ENCODE results near the gene MCRIP2. TPM values are rescaled to one million over a fixed set of nuclear protein-coding genes. Genes with fewer than 3 reads are reported as not detected.

MCRIP2 gene
- total and polyA plus RNA-seq, 2 of the 8 experiments (the other 6 are each of a cell fraction or from before 2014, with no cell fraction given) = 45.4 to 75.5 TPM

DNA sequence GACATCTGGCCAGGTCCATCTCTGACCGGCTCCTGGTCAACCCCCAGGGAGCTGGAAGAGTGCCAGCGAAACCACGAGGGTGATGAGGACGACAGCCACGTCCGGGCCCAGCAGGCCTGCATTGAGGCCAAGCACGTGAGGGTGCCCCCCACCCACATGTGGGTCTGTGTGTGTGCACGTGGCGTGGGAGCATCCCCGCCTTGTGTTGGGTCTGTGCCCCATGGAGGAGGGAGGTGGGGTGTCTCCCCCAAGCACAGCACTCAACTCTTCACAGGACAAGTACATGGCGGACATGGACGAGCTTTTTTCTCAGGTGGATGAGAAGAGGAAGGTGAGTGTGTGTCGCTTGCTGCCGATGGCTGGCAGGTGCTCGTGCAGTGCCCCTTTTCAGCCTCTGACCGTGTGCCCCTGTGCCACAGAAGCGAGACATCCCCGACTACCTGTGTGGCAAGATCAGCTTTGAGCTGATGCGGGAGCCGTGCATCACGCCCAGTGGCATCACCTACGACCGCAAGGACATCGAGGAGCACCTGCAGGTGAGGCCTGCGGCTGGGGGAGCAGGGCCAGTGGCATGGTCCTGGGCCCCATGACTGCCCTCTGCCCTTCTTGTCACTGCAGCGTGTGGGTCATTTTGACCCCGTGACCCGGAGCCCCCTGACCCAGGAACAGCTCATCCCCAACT, 40.3 kb downstream of the MCRIP2 start (continued):
- TF ChIP-seq, protein P1, sequence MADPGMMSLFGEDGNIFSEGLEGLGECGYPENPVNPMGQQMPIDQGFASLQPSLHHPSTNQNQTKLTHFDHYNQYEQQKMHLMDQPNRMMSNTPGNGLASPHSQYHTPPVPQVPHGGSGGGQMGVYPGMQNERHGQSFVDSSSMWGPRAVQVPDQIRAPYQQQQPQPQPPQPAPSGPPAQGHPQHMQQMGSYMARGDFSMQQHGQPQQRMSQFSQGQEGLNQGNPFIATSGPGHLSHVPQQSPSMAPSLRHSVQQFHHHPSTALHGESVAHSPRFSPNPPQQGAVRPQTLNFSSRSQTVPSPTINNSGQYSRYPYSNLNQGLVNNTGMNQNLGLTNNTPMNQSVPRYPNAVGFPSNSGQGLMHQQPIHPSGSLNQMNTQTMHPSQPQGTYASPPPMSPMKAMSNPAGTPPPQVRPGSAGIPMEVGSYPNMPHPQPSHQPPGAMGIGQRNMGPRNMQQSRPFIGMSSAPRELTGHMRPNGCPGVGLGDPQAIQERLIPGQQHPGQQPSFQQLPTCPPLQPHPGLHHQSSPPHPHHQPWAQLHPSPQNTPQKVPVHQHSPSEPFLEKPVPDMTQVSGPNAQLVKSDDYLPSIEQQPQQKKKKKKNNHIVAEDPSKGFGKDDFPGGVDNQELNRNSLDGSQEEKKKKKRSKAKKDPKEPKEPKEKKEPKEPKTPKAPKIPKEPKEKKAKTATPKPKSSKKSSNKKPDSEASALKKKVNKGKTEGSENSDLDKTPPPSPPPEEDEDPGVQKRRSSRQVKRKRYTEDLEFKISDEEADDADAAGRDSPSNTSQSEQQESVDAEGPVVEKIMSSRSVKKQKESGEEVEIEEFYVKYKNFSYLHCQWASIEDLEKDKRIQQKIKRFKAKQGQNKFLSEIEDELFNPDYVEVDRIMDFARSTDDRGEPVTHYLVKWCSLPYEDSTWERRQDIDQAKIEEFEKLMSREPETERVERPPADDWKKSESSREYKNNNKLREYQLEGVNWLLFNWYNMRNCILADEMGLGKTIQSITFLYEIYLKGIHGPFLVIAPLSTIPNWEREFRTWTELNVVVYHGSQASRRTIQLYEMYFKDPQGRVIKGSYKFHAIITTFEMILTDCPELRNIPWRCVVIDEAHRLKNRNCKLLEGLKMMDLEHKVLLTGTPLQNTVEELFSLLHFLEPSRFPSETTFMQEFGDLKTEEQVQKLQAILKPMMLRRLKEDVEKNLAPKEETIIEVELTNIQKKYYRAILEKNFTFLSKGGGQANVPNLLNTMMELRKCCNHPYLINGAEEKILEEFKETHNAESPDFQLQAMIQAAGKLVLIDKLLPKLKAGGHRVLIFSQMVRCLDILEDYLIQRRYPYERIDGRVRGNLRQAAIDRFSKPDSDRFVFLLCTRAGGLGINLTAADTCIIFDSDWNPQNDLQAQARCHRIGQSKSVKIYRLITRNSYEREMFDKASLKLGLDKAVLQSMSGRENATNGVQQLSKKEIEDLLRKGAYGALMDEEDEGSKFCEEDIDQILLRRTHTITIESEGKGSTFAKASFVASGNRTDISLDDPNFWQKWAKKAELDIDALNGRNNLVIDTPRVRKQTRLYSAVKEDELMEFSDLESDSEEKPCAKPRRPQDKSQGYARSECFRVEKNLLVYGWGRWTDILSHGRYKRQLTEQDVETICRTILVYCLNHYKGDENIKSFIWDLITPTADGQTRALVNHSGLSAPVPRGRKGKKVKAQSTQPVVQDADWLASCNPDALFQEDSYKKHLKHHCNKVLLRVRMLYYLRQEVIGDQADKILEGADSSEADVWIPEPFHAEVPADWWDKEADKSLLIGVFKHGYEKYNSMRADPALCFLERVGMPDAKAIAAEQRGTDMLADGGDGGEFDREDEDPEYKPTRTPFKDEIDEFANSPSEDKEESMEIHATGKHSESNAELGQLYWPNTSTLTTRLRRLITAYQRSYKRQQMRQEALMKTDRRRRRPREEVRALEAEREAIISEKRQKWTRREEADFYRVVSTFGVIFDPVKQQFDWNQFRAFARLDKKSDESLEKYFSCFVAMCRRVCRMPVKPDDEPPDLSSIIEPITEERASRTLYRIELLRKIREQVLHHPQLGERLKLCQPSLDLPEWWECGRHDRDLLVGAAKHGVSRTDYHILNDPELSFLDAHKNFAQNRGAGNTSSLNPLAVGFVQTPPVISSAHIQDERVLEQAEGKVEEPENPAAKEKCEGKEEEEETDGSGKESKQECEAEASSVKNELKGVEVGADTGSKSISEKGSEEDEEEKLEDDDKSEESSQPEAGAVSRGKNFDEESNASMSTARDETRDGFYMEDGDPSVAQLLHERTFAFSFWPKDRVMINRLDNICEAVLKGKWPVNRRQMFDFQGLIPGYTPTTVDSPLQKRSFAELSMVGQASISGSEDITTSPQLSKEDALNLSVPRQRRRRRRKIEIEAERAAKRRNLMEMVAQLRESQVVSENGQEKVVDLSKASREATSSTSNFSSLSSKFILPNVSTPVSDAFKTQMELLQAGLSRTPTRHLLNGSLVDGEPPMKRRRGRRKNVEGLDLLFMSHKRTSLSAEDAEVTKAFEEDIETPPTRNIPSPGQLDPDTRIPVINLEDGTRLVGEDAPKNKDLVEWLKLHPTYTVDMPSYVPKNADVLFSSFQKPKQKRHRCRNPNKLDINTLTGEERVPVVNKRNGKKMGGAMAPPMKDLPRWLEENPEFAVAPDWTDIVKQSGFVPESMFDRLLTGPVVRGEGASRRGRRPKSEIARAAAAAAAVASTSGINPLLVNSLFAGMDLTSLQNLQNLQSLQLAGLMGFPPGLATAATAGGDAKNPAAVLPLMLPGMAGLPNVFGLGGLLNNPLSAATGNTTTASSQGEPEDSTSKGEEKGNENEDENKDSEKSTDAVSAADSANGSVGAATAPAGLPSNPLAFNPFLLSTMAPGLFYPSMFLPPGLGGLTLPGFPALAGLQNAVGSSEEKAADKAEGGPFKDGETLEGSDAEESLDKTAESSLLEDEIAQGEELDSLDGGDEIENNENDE (IDR thresholded peaks at IDR 0.05; ENCODE audit: insufficient replicate concordance, low read length) = no peak
- TF ChIP-seq SP4 (IDR thresholded peaks at IDR 0.05; ENCODE audit: low read length) (no peak), EP300 (IDR thresholded peaks at IDR 0.05; ENCODE audit: borderline replicate concordance in 1 of 2, low read depth in 2 of 2, low read length in 2 of 2) (no peak), CREB1 (IDR thresholded peaks at IDR 0.05) (no peak), NRF1 (IDR thresholded peaks at IDR 0.05; ENCODE audit: low read depth, low read length) (no peak), SIN3A (conservative IDR thresholded peaks at IDR 0.05 in 1 of 2, IDR thresholded peaks at IDR 0.05 in 1 of 2; ENCODE audit: low read depth in 1 of 2, low read length in 2 of 2) (no peak)
- TF ChIP-seq, protein P2, sequence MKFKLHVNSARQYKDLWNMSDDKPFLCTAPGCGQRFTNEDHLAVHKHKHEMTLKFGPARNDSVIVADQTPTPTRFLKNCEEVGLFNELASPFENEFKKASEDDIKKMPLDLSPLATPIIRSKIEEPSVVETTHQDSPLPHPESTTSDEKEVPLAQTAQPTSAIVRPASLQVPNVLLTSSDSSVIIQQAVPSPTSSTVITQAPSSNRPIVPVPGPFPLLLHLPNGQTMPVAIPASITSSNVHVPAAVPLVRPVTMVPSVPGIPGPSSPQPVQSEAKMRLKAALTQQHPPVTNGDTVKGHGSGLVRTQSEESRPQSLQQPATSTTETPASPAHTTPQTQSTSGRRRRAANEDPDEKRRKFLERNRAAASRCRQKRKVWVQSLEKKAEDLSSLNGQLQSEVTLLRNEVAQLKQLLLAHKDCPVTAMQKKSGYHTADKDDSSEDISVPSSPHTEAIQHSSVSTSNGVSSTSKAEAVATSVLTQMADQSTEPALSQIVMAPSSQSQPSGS (IDR thresholded peaks at IDR 0.05; ENCODE audit: low read length) = no peak
- TF ChIP-seq, protein P3, sequence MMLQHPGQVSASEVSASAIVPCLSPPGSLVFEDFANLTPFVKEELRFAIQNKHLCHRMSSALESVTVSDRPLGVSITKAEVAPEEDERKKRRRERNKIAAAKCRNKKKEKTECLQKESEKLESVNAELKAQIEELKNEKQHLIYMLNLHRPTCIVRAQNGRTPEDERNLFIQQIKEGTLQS (IDR thresholded peaks at IDR 0.05; ENCODE audit: insufficient read depth, low read depth, low read length) = no peak

All from H1 (cell line).